Gastrocnemius medialis (tissue), 4 donors: Measurements from ENCODE around the gene ROGDI.

ENCODE experiments used
- POLR2A ChIP-seq, 2 donors: fragments of 450-650 bp; IDR thresholded peaks; one replicate each; pipeline ENCODE4 v1.6.1; 2017; ENCODE audit warnings: antibody characterized with exemption in 2 of 2, mild to moderate bottlenecking in 2 of 2, moderate library complexity in 2 of 2
- TF ChIP-seq, protein P1 (sequence below), 5 experiments: fragments of 450-650 bp in 3 of 5; fragments of 200-600 bp in 2 of 5; sonication (generic) in 2 of 5; IDR thresholded peaks in 4 of 5; conservative IDR thresholded peaks in 1 of 5; 1 replicate in 4 of 5; 2 replicates in 1 of 5; pipeline ENCODE4 v1.5.1; 2016 to 2019; ENCODE audit warnings: antibody characterized with exemption in 5 of 5, mild to moderate bottlenecking in 3 of 5, moderate library complexity in 3 of 5

GRCh38 chr16:4826980-4827379 lies 24.5 kb upstream of the ROGDI start:
- TF ChIP-seq, protein P1, sequence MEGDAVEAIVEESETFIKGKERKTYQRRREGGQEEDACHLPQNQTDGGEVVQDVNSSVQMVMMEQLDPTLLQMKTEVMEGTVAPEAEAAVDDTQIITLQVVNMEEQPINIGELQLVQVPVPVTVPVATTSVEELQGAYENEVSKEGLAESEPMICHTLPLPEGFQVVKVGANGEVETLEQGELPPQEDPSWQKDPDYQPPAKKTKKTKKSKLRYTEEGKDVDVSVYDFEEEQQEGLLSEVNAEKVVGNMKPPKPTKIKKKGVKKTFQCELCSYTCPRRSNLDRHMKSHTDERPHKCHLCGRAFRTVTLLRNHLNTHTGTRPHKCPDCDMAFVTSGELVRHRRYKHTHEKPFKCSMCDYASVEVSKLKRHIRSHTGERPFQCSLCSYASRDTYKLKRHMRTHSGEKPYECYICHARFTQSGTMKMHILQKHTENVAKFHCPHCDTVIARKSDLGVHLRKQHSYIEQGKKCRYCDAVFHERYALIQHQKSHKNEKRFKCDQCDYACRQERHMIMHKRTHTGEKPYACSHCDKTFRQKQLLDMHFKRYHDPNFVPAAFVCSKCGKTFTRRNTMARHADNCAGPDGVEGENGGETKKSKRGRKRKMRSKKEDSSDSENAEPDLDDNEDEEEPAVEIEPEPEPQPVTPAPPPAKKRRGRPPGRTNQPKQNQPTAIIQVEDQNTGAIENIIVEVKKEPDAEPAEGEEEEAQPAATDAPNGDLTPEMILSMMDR (IDR thresholded peaks at IDR 0.05 in 4 of 5, conservative IDR thresholded peaks at IDR 0.05 in 1 of 5), result no peak
- no peak for TF ChIP-seq POLR2A (IDR thresholded peaks at IDR 0.05)
